ENCODE measurements around the gene EIF4E2.

The EIF4E2 gene

GRCh38 chr2:232578626-232579025 lies 28.1 kb downstream of the EIF4E2 start:
- DNase-seq (ENCODE audit: low read depth) = no peak
- H3K4me3 ChIP-seq (ENCODE audit: low read depth, low read length) = no peak overlapping the region
- TF ChIP-seq MYC (IDR thresholded peaks at IDR 0.05; ENCODE audit: low read depth, low read length) = no peak
- TF ChIP-seq MAX (IDR thresholded peaks at IDR 0.05; ENCODE audit: low read depth, low read length) = no peak
- no peak for TF ChIP-seq POLR2A (IDR thresholded peaks at IDR 0.05; ENCODE audit: extremely low read depth, insufficient read length)
- TF ChIP-seq CTCF (IDR thresholded peaks at IDR 0.05; ENCODE audit: low read depth, low read length) = no peak

DNA sequence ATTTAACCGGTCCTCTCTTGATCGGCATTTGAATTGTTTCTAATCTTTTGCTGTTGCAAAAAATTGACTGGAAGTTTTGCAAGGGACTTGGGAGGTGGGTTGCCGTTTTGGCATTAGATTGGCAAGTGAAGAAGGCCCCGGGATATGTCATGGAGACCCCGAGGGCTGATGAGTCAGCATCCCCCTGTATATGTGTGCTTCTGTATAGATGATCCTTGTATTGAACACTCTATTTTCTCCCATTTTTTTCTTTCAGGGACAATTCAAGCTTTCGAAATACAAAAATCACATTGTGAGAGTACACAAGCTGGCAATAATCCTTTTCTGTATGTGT lies 30.1 kb downstream of the EIF4E2 start:
- no peak for DNase-seq (ENCODE audit: low read depth)
- H3K4me3 ChIP-seq (ENCODE audit: low read depth, low read length) = no peak overlapping the region
- TF ChIP-seq MYC (IDR thresholded peaks at IDR 0.05; ENCODE audit: low read depth, low read length) = no peak
- TF ChIP-seq POLR2A (IDR thresholded peaks at IDR 0.05; ENCODE audit: extremely low read depth, insufficient read length) = no peak
- no peak for TF ChIP-seq MAX (IDR thresholded peaks at IDR 0.05; ENCODE audit: low read depth, low read length)
- TF ChIP-seq CTCF (IDR thresholded peaks at IDR 0.05; ENCODE audit: low read depth, low read length) = no peak

DNA sequence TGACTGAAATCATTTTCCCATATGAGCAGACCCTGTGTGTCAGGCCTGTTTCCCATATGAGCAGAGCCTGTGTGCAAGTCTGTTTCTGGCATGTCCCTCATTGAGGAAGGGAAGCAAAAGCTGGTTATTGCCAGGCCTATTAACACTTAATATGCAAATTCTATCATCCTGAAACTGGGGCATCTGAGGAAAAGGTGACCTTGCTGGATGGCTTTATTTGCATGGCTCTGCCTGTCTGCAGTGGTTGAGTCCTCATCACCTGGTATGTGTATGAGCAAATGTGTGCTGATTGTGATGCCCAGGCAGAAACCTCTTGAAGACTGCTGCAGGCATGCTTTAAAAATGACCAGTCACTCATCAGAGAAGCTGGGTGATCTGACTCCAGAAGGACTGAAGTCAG lies 31.2 kb downstream of the EIF4E2 start:
- TF ChIP-seq POLR2A (IDR thresholded peaks at IDR 0.05; ENCODE audit: extremely low read depth, insufficient read length) (no peak), MAX (IDR thresholded peaks at IDR 0.05; ENCODE audit: low read depth, low read length) (no peak), MYC (IDR thresholded peaks at IDR 0.05; ENCODE audit: low read depth, low read length) (no peak)
- no peak overlapping the region for H3K4me3 ChIP-seq (ENCODE audit: low read depth, low read length)
- no peak for DNase-seq (ENCODE audit: low read depth)

DNA sequence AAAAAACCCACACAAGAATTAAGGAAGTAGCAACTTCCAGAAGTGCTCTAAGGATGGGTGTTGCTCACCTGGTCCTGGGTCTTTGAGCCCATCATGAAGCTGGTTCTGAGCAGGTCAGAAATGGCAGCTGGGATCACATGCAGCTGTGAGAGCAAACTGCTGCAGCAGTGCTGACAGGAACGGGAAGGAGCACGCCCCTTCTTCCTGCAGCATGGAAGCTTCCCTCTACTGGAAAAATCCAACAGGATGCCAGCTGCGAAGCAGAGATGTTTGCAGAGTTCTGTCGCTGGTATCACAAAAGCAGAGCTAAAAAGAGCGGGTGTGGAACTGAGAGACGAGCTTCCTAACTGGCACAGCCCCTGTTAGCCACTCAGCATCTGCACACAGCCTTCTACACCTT lies 33.7 kb downstream of the EIF4E2 start:
- no peak for TF ChIP-seq MYC (IDR thresholded peaks at IDR 0.05; ENCODE audit: low read depth, low read length)
- TF ChIP-seq CTCF (IDR thresholded peaks at IDR 0.05; ENCODE audit: low read depth, low read length) = no peak
- no peak for TF ChIP-seq POLR2A (IDR thresholded peaks at IDR 0.05; ENCODE audit: extremely low read depth, insufficient read length)
- no peak for TF ChIP-seq MAX (IDR thresholded peaks at IDR 0.05; ENCODE audit: low read depth, low read length)
- DNase-seq (ENCODE audit: low read depth) = no peak
- H3K4me3 ChIP-seq (ENCODE audit: low read depth, low read length) = no peak overlapping the region

- H3K4me3 ChIP-seq (ENCODE audit: low read depth, low read length) = no peak overlapping the region
- TF ChIP-seq CTCF (IDR thresholded peaks at IDR 0.05; ENCODE audit: low read depth, low read length) (no peak), MYC (IDR thresholded peaks at IDR 0.05; ENCODE audit: low read depth, low read length) (no peak), POLR2A (IDR thresholded peaks at IDR 0.05; ENCODE audit: extremely low read depth, insufficient read length) (no peak), MAX (IDR thresholded peaks at IDR 0.05; ENCODE audit: low read depth, low read length) (no peak)
- DNase-seq (ENCODE audit: low read depth) = no peak
Observed at GRCh38 chr2:232586943-232587505, 36.5 kb downstream of the EIF4E2 start.

- TF ChIP-seq CTCF (IDR thresholded peaks at IDR 0.05; ENCODE audit: low read depth, low read length) = no peak
- no peak for TF ChIP-seq MYC (IDR thresholded peaks at IDR 0.05; ENCODE audit: low read depth, low read length)
- no peak for TF ChIP-seq POLR2A (IDR thresholded peaks at IDR 0.05; ENCODE audit: extremely low read depth, insufficient read length)
- TF ChIP-seq MAX (IDR thresholded peaks at IDR 0.05; ENCODE audit: low read depth, low read length) = no peak
- DNase-seq (ENCODE audit: low read depth) = no peak
Observed at GRCh38 chr2:232587512-232587911, 37.0 kb downstream of the EIF4E2 start.

More at GRCh38 chr2:232587512-232587911, 37.0 kb downstream of the EIF4E2 start:
- H3K4me3 ChIP-seq (ENCODE audit: low read depth, low read length) = no peak overlapping the region

All from NB4 (cell line).